HL-60 (cell line): ENCODE results near the gene BMP7.

Experiments
- POLR2AphosphoS5 ChIP-seq: IDR thresholded peaks from 2 replicates; pipeline ENCODE4 v1.6.1; 2012; ENCODE audit warnings: low read depth
- TF ChIP-seq, protein P1 (sequence below): IDR thresholded peaks from one replicate; pipeline ENCODE4 v1.5.1; 2011; ENCODE audit warnings: low read length, control low read depth, inconsistent platforms; ENCODE audit not compliant: insufficient read depth
- TF ChIP-seq, protein P2 (sequence below): IDR thresholded peaks from 2 replicates; pipeline ENCODE4 v1.6.1; 2012; ENCODE audit warnings: low read depth; ENCODE audit not compliant: insufficient replicate concordance

DNA sequence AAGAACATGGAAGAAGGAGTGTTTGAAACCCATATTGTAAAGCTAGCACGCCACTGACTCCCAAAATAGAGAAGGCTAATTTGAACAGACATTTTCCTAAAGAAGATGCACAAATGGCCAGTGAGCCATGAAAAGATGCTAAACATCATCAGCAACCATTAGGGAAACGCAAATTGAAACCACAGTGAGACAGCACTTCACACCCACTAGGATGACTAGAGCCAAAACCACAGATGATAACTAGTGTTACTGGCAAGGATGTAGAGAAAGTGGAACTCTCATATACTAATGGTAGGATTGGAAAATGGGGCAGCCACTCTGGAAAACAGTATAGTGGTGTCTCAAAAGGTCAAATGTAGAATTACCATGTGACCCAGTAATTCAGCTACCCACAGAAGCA is 58.2 kb downstream of the BMP7 start:
- TF ChIP-seq, protein P1, sequence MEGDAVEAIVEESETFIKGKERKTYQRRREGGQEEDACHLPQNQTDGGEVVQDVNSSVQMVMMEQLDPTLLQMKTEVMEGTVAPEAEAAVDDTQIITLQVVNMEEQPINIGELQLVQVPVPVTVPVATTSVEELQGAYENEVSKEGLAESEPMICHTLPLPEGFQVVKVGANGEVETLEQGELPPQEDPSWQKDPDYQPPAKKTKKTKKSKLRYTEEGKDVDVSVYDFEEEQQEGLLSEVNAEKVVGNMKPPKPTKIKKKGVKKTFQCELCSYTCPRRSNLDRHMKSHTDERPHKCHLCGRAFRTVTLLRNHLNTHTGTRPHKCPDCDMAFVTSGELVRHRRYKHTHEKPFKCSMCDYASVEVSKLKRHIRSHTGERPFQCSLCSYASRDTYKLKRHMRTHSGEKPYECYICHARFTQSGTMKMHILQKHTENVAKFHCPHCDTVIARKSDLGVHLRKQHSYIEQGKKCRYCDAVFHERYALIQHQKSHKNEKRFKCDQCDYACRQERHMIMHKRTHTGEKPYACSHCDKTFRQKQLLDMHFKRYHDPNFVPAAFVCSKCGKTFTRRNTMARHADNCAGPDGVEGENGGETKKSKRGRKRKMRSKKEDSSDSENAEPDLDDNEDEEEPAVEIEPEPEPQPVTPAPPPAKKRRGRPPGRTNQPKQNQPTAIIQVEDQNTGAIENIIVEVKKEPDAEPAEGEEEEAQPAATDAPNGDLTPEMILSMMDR = no peak
- TF ChIP-seq, protein P2, sequence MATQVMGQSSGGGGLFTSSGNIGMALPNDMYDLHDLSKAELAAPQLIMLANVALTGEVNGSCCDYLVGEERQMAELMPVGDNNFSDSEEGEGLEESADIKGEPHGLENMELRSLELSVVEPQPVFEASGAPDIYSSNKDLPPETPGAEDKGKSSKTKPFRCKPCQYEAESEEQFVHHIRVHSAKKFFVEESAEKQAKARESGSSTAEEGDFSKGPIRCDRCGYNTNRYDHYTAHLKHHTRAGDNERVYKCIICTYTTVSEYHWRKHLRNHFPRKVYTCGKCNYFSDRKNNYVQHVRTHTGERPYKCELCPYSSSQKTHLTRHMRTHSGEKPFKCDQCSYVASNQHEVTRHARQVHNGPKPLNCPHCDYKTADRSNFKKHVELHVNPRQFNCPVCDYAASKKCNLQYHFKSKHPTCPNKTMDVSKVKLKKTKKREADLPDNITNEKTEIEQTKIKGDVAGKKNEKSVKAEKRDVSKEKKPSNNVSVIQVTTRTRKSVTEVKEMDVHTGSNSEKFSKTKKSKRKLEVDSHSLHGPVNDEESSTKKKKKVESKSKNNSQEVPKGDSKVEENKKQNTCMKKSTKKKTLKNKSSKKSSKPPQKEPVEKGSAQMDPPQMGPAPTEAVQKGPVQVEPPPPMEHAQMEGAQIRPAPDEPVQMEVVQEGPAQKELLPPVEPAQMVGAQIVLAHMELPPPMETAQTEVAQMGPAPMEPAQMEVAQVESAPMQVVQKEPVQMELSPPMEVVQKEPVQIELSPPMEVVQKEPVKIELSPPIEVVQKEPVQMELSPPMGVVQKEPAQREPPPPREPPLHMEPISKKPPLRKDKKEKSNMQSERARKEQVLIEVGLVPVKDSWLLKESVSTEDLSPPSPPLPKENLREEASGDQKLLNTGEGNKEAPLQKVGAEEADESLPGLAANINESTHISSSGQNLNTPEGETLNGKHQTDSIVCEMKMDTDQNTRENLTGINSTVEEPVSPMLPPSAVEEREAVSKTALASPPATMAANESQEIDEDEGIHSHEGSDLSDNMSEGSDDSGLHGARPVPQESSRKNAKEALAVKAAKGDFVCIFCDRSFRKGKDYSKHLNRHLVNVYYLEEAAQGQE = no peak
- no peak for TF ChIP-seq POLR2AphosphoS5
